ENCODE measurements around the gene CTU2.

GRCh38 chr16:88731699-88732098 lies 25.4 kb downstream of the CTU2 start:
- TF ChIP-seq CTCF (IDR thresholded peaks at IDR 0.05) (no peak), POLR2A (IDR thresholded peaks at IDR 0.05) (no peak)

Measured in thyroid gland (tissue), 4 donors.